Measurements from ENCODE around the gene GID8. TPM values are rescaled to one million over a fixed set of nuclear protein-coding genes. Genes with fewer than 3 reads are reported as not detected.

The GID8 gene
- total and polyA plus RNA-seq, 12 donors, result 9.4 to 38.5 (median 22.3) TPM

DNA sequence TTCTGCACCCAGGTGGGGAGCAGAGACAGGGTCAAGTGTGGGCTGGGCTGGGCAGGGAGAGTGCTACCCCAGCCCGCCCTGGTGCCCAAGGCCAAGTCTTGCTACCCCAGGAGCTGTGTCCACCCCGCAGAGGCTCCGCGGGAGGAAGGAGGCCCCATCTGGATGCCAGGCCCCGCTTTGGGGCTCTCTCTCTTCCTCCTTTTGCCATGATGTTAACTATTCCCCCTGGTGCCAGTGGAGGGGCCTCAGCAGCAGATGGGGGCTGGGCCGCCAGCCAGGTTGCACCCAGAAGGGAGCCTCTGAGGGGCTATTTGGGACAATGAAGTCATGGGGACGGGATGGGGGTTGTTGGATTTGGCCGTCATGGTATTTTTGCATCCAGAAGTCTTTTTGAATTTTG is 23.9 kb downstream of the GID8 start:
- Histone ChIP-seq H3K4me3 (no peak overlapping the region), H3K36me3 (replicated peaks in 1 of 2) (no peaks in the 10 kb centered on the region), H3K27ac (no peak overlapping the region), H3K4me1 (replicated peaks in 1 of 2) (no peaks in the 10 kb centered on the region), H3K9me3 (replicated peaks in 1 of 3) (no peaks in the 10 kb centered on the region), H3K27me3 (no peaks in the 10 kb centered on the region)
- 88 to 94% (median 92%) methylated on average over 8 of the region's 8 CpGs for WGBS, 4 donors
- TF ChIP-seq POLR2A (IDR thresholded peaks at IDR 0.05) (no peak), CTCF (IDR thresholded peaks at IDR 0.05) (no peak)
- no peak for DNase-seq
- intact Hi-C loops (cut with DNase I), result no loop called here

GRCh38 chr20:62962221-62962879 is 24.4 kb downstream of the GID8 start:
- WGBS, 4 donors, result 91 to 95% (median 92%) methylated on average over 25 to 30 of the region's 30 CpGs
- H3K27ac ChIP-seq, result no peak overlapping the region
- DNase-seq, result no peak
- no peaks in the 10 kb centered on the region for H3K27me3 ChIP-seq
- H3K9me3 ChIP-seq (replicated peaks in 1 of 3), result no peaks in the 10 kb centered on the region
- TF ChIP-seq CTCF (IDR thresholded peaks at IDR 0.05) (no peak), POLR2A (IDR thresholded peaks at IDR 0.05) (no peak)
- no peaks in the 10 kb centered on the region for H3K4me1 ChIP-seq (replicated peaks in 1 of 2)
- intact Hi-C loops (cut with DNase I), result no loop called here
- no peaks in the 10 kb centered on the region for H3K36me3 ChIP-seq (replicated peaks in 1 of 2)
- no peak overlapping the region for H3K4me3 ChIP-seq

DNA sequence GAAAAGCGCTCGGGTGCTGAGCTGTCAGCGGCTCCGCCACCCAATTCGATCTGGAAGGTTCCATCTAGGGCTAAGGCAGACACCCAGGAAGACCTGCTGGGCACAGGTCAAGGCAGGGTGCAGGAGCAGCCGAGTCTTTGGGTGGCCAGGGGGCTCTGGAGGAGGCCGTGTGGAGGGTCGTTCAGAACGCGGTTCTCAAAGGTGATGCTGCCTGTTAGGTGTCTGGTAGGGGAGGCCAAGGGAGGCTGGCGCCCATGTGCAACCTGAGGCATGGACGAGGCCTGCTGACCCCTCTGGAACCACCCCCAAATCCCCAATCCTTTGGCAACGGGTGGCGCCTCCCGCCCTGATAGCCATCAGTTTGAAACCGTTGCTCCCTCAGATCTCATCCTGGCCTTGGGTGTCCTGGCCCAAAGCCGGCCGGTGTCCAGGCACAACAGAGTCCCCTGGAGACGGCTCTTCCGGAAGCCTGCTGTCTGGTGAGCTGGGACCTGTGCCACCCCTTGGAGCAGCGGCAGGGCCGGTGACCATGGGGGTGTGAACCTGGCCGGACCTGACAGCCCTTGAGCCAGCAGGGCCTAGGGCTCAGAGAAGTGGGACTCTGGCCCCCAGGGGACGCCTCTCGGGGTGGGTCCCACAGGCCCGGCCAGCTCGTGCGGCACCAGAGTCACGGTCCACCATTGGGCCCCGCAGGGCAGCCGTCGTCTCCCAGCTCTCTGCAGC is 25.1 kb downstream of the GID8 start:
- H3K9me3 ChIP-seq (replicated peaks in 1 of 3), result no peaks in the 10 kb centered on the region
- no peaks in the 10 kb centered on the region for H3K27me3 ChIP-seq
- 85 to 93% (median 88%) methylated on average over 17 to 32 of the region's 32 CpGs for WGBS, 4 donors
- intact Hi-C loops (cut with DNase I), result no loop called here
- no peak overlapping the region for H3K4me3 ChIP-seq
- H3K27ac ChIP-seq, result no peak overlapping the region
- DNase-seq, result no peak
- H3K36me3 ChIP-seq (replicated peaks in 1 of 2), result no peaks in the 10 kb centered on the region
- no peaks in the 10 kb centered on the region for H3K4me1 ChIP-seq (replicated peaks in 1 of 2)
- TF ChIP-seq CTCF (IDR thresholded peaks at IDR 0.05), result no peak
- no peak for TF ChIP-seq POLR2A (IDR thresholded peaks at IDR 0.05)

- TF ChIP-seq POLR2A (IDR thresholded peaks at IDR 0.05), result no peak
- TF ChIP-seq CTCF (IDR thresholded peaks at IDR 0.05), result no peak
- no peaks in the 10 kb centered on the region for H3K9me3 ChIP-seq (replicated peaks in 1 of 3)
- H3K27me3 ChIP-seq, result no peaks in the 10 kb centered on the region
- no peak for DNase-seq
- no peak overlapping the region for H3K27ac ChIP-seq
- H3K36me3 ChIP-seq (replicated peaks in 1 of 2), result no peaks in the 10 kb centered on the region
- no peak overlapping the region for H3K4me3 ChIP-seq
- intact Hi-C loops (cut with DNase I), result no loop called here
- 80 to 93% (median 86%) methylated on average over 13 to 32 of the region's 32 CpGs for WGBS, 4 donors
- H3K4me1 ChIP-seq (replicated peaks in 1 of 2), result no peaks in the 10 kb centered on the region
Measured at GRCh38 chr20:62963614-62964397, 25.9 kb downstream of the GID8 start.

Measured in adrenal gland (tissue), 12 donors.